Mucosa of descending colon (tissue), 3 donors: ENCODE results near the gene SGPP2. TPM values are rescaled to one million over a fixed set of nuclear protein-coding genes. Genes with fewer than 3 reads are reported as not detected.

Experiments used
- ATAC-seq: fragments of 200-7000 bp; cut with Tn5 transposase; one replicate; pipeline ENCODE4 v1.9.1; 2020; ENCODE audit warnings: mild to moderate bottlenecking, moderate library complexity
- DNase-seq, 3 donors: peaks; one replicate each; pipeline ENCODE4 v3.0.0-alpha.2; 2020
- H3K36me3 ChIP-seq: fragments of 200-600 bp; one replicate; pipeline ENCODE4 v1.8.0; 2021; ENCODE audit warnings: low read depth, mild to moderate bottlenecking
- H3K4me1 ChIP-seq: fragments of 200-600 bp; one replicate; pipeline ENCODE4 v1.8.0; 2021; ENCODE audit warnings: low read depth, mild to moderate bottlenecking
- H3K4me3 ChIP-seq: fragments of 200-600 bp; one replicate; pipeline ENCODE4 v1.8.0; 2021; ENCODE audit warnings: mild to moderate bottlenecking
- H3K9me3 ChIP-seq: fragments of 200-600 bp; one replicate; pipeline ENCODE4 v1.8.0; 2021; ENCODE audit warnings: mild to moderate bottlenecking
- intact Hi-C, 2 donors: fragments of 100-400 bp; cut with DNase I in 1 of 2; cut with micrococcal nuclease in 1 of 2; formaldehyde crosslinking; loops; one replicate each; pipeline versions ENCODE4 v1.11.0 to v1.11.1; 2022; cut with DNase I, micrococcal nuclease
- total RNA-seq, 3 donors: library from RNA; stranded (reverse); fragmentation: NEBNext Ultra II Directional in 2 of 3; extraction: Animal tissue kit (Norgen Biotek cat#: 25700) in 2 of 3; gene quantifications; one replicate each; pipeline versions ENCODE4 v1.2.1 to v1.2.4, GENCODE V29; 2021 to 2023
- TF ChIP-seq, protein P1 (sequence below): fragments of 200-600 bp; IDR thresholded peaks from one replicate; pipeline ENCODE4 v1.8.0; 2022; ENCODE audit warnings: antibody characterized with exemption, mild to moderate bottlenecking
- donor health status: DM: no; HTN: no; CAD: no; lungs with moderate emphysema.
- donor health status: DM: no; HTN: no; CAD: no.
- donor health status: DM: no; HTN: yes; CAD: no.

The SGPP2 gene
- total RNA-seq, 3 donors from 2014 or later = 31.3 to 101 (median 75.2) TPM

DNA sequence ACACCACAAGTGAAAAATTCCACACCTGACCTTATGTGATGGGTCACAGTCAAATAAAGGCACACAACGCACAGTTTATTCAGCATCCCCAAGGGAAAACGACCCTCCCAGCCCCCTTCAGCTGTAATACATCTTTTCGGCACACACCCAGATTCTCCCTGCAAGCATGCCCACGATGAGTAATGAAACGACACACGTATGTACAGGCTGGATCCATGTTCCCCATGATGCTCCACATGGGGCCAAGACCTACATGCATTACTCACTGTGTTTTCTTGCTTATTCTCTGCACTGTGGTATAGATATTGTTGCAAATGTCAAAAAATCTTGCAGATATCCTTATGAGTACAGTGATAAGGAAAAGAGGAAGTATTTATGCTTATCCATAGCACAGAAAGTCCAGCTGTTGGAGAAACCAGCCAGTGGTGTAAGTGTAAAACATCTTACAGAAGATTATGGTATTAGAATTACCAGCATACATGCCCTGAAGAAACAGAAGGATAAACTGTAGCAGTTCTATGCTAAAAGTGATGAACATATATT, 32.5 kb upstream of the SGPP2 start:
- Histone ChIP-seq H3K9me3 (no peaks in the 10 kb centered on the region), H3K4me1 (no peaks in the 10 kb centered on the region), H3K36me3 (no peaks in the 10 kb centered on the region), H3K4me3 (no peak overlapping the region)
- ATAC-seq = no peak
- TF ChIP-seq, protein P1, sequence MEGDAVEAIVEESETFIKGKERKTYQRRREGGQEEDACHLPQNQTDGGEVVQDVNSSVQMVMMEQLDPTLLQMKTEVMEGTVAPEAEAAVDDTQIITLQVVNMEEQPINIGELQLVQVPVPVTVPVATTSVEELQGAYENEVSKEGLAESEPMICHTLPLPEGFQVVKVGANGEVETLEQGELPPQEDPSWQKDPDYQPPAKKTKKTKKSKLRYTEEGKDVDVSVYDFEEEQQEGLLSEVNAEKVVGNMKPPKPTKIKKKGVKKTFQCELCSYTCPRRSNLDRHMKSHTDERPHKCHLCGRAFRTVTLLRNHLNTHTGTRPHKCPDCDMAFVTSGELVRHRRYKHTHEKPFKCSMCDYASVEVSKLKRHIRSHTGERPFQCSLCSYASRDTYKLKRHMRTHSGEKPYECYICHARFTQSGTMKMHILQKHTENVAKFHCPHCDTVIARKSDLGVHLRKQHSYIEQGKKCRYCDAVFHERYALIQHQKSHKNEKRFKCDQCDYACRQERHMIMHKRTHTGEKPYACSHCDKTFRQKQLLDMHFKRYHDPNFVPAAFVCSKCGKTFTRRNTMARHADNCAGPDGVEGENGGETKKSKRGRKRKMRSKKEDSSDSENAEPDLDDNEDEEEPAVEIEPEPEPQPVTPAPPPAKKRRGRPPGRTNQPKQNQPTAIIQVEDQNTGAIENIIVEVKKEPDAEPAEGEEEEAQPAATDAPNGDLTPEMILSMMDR = no peak
- no peak for DNase-seq
- intact Hi-C loops = no loop called here

DNA sequence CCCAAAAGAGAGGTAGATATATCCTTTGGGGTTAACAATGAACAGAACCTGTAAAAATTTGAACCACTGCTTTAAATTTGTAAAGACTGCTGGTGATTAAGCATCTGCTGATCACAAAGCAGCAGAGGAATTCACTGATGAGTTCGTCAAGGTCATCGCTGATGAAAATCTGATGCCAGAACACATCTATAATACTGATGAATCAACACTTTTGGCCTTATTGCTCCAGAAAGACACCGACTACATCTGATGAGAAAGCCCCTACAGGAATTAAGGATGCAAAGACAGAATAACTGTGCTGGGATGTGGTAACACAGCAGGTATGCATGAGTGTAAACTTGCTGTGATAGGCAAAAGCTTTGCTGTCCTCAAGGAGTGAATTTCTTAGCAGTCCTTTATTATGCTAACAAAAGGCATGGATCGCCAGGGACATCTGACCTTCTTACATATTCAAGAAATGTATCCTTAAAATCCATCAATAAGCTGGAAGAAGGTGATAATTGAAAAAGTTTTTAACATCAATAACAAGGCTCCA, 30.5 kb upstream of the SGPP2 start:
- no peaks in the 10 kb centered on the region for H3K4me1 ChIP-seq
- TF ChIP-seq, protein P1 = no peak
- DNase-seq = no peak
- ATAC-seq = no peak
- H3K4me3 ChIP-seq = no peak overlapping the region
- H3K36me3 ChIP-seq = no peaks in the 10 kb centered on the region
- H3K9me3 ChIP-seq = no peaks in the 10 kb centered on the region
- intact Hi-C loops = no loop called here

DNA sequence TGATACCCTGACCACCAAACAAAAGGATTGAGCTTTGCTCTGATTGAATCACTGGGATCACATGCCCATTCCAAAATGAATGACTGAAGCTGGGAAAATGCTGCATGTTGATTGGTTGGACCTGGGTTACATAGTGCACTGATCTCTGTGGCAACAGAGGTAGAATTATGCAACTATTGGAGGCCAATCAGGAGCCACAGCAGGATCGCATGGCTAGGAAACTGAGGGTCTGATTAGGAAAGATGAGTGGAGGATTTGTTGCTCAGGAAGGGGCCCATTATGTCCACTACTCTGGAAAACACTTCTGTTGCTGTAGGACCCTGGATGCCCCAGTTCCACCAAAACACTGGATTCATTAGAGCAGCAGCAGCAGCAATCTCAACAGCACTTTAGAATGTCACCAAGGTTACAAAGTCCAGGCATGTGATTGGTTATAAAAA, 25.9 kb upstream of the SGPP2 start:
- TF ChIP-seq, protein P1 = no peak
- Histone ChIP-seq H3K4me1 (no peaks in the 10 kb centered on the region), H3K9me3 (no peaks in the 10 kb centered on the region), H3K36me3 (no peaks in the 10 kb centered on the region), H3K4me3 (no peak overlapping the region)
- no peak for DNase-seq
- ATAC-seq = no peak
- intact Hi-C loops = no loop called here

DNA sequence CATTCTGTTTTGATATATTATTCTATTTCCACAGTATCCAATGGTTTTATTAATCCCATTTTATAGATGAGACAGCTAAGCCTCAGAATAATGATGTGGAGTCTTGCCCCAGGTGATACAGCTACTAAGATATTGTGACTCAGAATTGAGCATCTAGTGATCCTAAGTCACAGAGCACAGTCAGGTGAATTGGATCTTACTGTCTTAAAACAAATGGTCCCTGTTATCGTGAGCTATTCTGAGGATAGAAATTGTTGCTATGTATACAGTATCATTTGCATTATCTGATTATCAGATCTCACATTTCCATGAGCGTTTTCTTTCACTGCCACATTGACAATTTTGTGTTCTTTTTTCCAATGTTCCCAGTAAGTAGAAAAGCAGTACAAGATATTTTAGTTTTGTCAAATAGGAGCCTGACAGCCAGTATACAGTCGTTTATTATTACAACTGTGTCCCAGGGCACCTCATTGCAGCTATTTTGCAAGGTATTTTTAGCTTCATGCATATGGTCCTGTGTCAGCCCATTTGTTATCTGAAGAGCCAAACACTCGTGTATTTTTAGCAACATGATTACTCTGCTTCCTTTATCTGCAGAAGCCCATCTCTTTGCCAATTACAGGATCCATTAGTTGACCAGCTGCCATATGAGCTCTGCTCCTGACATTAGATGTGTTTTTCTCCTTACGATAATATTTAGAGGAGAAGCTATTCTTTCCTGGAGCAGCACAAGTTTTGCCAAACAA, 25.1 kb upstream of the SGPP2 start:
- Histone ChIP-seq H3K9me3 (no peaks in the 10 kb centered on the region), H3K4me3 (no peak overlapping the region), H3K36me3 (no peaks in the 10 kb centered on the region), H3K4me1 (no peaks in the 10 kb centered on the region)
- ATAC-seq (no peak), DNase-seq (no peak)
- intact Hi-C loops = no loop called here
- TF ChIP-seq, protein P1 = no peak

DNA sequence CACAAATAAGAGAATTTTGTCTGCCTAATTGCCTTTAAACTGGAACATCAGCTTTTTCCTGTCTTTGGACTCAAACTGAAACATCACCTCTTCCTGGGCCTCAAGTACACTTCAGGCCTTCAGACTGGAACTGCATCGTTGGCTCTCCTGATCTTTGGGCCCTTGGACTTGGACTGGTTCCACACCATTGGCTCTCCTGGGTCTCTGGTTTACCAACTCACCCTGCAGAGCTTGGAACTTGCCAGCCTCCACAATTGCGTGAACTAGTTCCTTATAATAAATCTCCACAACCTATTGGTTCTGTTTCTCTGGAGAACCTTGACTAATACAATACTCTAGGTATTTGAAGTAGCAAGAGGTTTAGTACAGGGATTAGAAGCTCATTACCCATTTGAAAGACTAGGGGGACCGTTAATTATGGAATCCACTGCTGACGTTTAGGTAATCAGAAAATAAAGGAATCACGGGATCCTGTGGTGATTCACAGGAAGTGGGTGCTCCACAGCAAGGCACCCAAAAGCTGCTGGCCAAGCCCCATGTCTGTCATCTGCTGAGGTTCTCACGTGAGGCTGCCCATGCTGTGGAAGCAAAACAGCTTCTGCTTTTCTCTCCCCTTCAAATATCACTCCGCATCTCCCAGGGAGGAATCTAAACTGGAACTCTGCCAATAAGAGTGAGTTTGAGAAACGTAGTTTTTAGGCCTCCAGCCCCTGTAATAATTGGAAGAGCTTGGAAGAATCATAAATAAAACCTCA, 20.0 kb upstream of the SGPP2 start:
- DNase-seq (no peak), ATAC-seq (no peak)
- intact Hi-C loops = no loop called here
- Histone ChIP-seq H3K4me1 (no peaks in the 10 kb centered on the region), H3K9me3 (no peaks in the 10 kb centered on the region), H3K4me3 (no peak overlapping the region), H3K36me3 (no peaks in the 10 kb centered on the region)
- TF ChIP-seq, protein P1 = no peak
